Activated naive CD4-positive, alpha-beta T cell treated with anti-CD3 and anti-CD28 coated beads, Interleukin-2, amount 50 U/mL, for 72 hours (primary cell): Measurements from ENCODE around the gene KLLN. TPM values are rescaled to one million over a fixed set of nuclear protein-coding genes. Genes with fewer than 3 reads are reported as not detected.
"Not testable (repeated sequence)": the region's sequence is repeated elsewhere in the genome, so short reads cannot be mapped to it uniquely, and the experiment has no call there.

Experiments
- ATAC-seq, 2 donors: fragments of 150-1000 bp; cut with Tn5 transposase; 2 replicates each; pipeline ENCODE4 v1.10.0; 2021; ENCODE audit warnings: mild to moderate bottlenecking in 2 of 2, moderate library complexity in 2 of 2
- DNase-seq, 2 donors: peaks; one replicate each; pipeline ENCODE4 v3.0.0; 2021 to 2022; ENCODE audit warnings: low spot score in 2 of 2
- H3K27ac Mint-ChIP-seq, 2 donors: one replicate each; pipeline ENCODE4 v1.8.0; 2022; ENCODE audit warnings: mild to moderate bottlenecking in 2 of 2, mixed read lengths in 2 of 2
- H3K36me3 Mint-ChIP-seq, 2 donors: one replicate each; pipeline ENCODE4 v1.8.0; 2022; ENCODE audit warnings: mixed read lengths in 2 of 2
- H3K9me3 Mint-ChIP-seq, 2 donors: one replicate each; pipeline ENCODE4 v1.8.0; 2022; ENCODE audit warnings: mixed read lengths in 2 of 2
- total RNA-seq, 2 donors: library from RNA; stranded (reverse); gene quantifications; one replicate each; pipeline ENCODE4 v1.2.3, GENCODE V29; 2022

Gene KLLN
- under 1 TPM; 0.16 to 0.50 TPM for total RNA-seq

- H3K27ac Mint-ChIP-seq, result peak within 1 kb of the TSS; percentile 73 to 94
- peaks cover 13 to 29% of the 10 kb centered on the region in 2 donors for H3K36me3 Mint-ChIP-seq
- DNase-seq (peak; percentile 82 to 89), ATAC-seq (peak; percentile 62 to 68)
- H3K9me3 Mint-ChIP-seq, result no peaks in the 10 kb centered on the region
Observed at GRCh38 chr10:87863053-87863943, at the start of gene KLLN, which contains the start of gene PTEN. TSS of gene KLLN (minus strand) at chr10:87863533. CDS start at chr10:87862487, 1,046 bp downstream. TSS of gene PTEN (plus strand) at chr10:87863625. CDS start at chr10:87864470, 845 bp downstream.

GRCh38 chr10:87903396-87903795, 40.1 kb upstream of the KLLN start:
- Mint-ChIP-seq H3K36me3 (peaks cover 51 to 82% of the 10 kb centered on the region in 2 donors), H3K9me3 (peaks cover 15 to 34% of the 10 kb centered on the region in 2 donors)
- not testable (repeated sequence) for DNase-seq, H3K27ac Mint-ChIP-seq, ATAC-seq

- Mint-ChIP-seq H3K9me3 (peaks cover 15 to 23% of the 10 kb centered on the region in 2 donors), H3K36me3 (peaks cover 46 to 52% of the 10 kb centered on the region in 2 donors)
- H3K27ac Mint-ChIP-seq, DNase-seq, ATAC-seq: not testable (repeated sequence)
Observed at GRCh38 chr10:87897957-87898356, 34.6 kb upstream of the KLLN start.

GRCh38 chr10:87896216-87896615, 32.9 kb upstream of the KLLN start:
- H3K9me3 Mint-ChIP-seq, result peaks cover 7 to 14% of the 10 kb centered on the region in 2 donors
- no peak overlapping the region for H3K27ac Mint-ChIP-seq
- DNase-seq (no peak), ATAC-seq (no peak)
- peaks cover 31 to 35% of the 10 kb centered on the region in 2 donors for H3K36me3 Mint-ChIP-seq

- H3K9me3 Mint-ChIP-seq, result peaks cover 0 to 8% of the 10 kb centered on the region in 2 donors
- H3K27ac Mint-ChIP-seq, result no peak overlapping the region
- ATAC-seq, result no peak
- H3K36me3 Mint-ChIP-seq, result peaks cover 24 to 27% of the 10 kb centered on the region in 2 donors
- DNase-seq, result no peak
Observed at GRCh38 chr10:87895430-87895829, 32.1 kb upstream of the KLLN start.

- peaks cover 9 to 17% of the 10 kb centered on the region in 2 donors for H3K9me3 Mint-ChIP-seq
- DNase-seq (no peak), ATAC-seq (no peak)
- H3K36me3 Mint-ChIP-seq, result peaks cover 13 to 22% of the 10 kb centered on the region in 2 donors
- H3K27ac Mint-ChIP-seq, result no peak overlapping the region
Observed at GRCh38 chr10:87887548-87888289, 24.4 kb upstream of the KLLN start.

GRCh38 chr10:87887146-87887545, 23.8 kb upstream of the KLLN start:
- H3K27ac Mint-ChIP-seq, result no peak overlapping the region
- no peak for DNase-seq
- H3K9me3 Mint-ChIP-seq, result peaks cover 9 to 12% of the 10 kb centered on the region in 2 donors
- peaks cover 13 to 23% of the 10 kb centered on the region in 2 donors for H3K36me3 Mint-ChIP-seq
- ATAC-seq, result no peak

- no peak for ATAC-seq
- Mint-ChIP-seq H3K9me3 (peaks cover 9 to 12% of the 10 kb centered on the region in 2 donors), H3K27ac (no peak overlapping the region), H3K36me3 (peaks cover 13 to 28% of the 10 kb centered on the region in 2 donors)
- no peak for DNase-seq
Observed at GRCh38 chr10:87886635-87887034, 23.3 kb upstream of the KLLN start.

- no peak for DNase-seq
- Mint-ChIP-seq H3K27ac (no peak overlapping the region), H3K36me3 (peaks cover 13 to 54% of the 10 kb centered on the region in 2 donors), H3K9me3 (peaks cover 9 to 12% of the 10 kb centered on the region in 2 donors)
- ATAC-seq, result no peak
Observed at GRCh38 chr10:87882555-87883294, 19.4 kb upstream of the KLLN start.

- not testable (repeated sequence) for H3K27ac Mint-ChIP-seq, DNase-seq, H3K9me3 Mint-ChIP-seq, ATAC-seq
- H3K36me3 Mint-ChIP-seq, result peaks cover 5 to 42% of the 10 kb centered on the region in 2 donors
Observed at GRCh38 chr10:87881373-87882059, 18.2 kb upstream of the KLLN start.

- no peak for ATAC-seq
- peaks cover 0 to 32% of the 10 kb centered on the region in 2 donors for H3K36me3 Mint-ChIP-seq
Observed at GRCh38 chr10:87880336-87880735, 17.0 kb upstream of the KLLN start.

GRCh38 chr10:87878664-87879459, 15.5 kb upstream of the KLLN start:
- no peaks in the 10 kb centered on the region for H3K9me3 Mint-ChIP-seq
- peaks cover 0 to 32% of the 10 kb centered on the region in 2 donors for H3K36me3 Mint-ChIP-seq
- no peak overlapping the region for H3K27ac Mint-ChIP-seq
- DNase-seq (no peak), ATAC-seq (no peak)

More at GRCh38 chr10:87880336-87880735, 17.0 kb upstream of the KLLN start:
- DNase-seq, result no peak
- no peak overlapping the region for H3K27ac Mint-ChIP-seq
- no peaks in the 10 kb centered on the region for H3K9me3 Mint-ChIP-seq

- ATAC-seq, result no peak
- peaks cover 0 to 20% of the 10 kb centered on the region in 2 donors for H3K36me3 Mint-ChIP-seq
- no peaks in the 10 kb centered on the region for H3K9me3 Mint-ChIP-seq
Observed at GRCh38 chr10:87875929-87876571, 12.7 kb upstream of the KLLN start.

GRCh38 chr10:87873656-87874055, 10.3 kb upstream of the KLLN start:
- Mint-ChIP-seq H3K27ac (no peak overlapping the region), H3K9me3 (no peaks in the 10 kb centered on the region), H3K36me3 (peaks cover 0 to 2% of the 10 kb centered on the region in 2 donors)
- DNase-seq (no peak), ATAC-seq (no peak)

More at GRCh38 chr10:87875929-87876571, 12.7 kb upstream of the KLLN start:
- no peak overlapping the region for H3K27ac Mint-ChIP-seq
- DNase-seq, result no peak

GRCh38 chr10:87872828-87873227, 9.5 kb upstream of the KLLN start:
- DNase-seq (no peak), ATAC-seq (no peak)
- no peak overlapping the region for H3K27ac Mint-ChIP-seq
- H3K36me3 Mint-ChIP-seq, result no peaks in the 10 kb centered on the region
- H3K9me3 Mint-ChIP-seq, result no peaks in the 10 kb centered on the region
